Measurements from ENCODE around the gene RBPMS2.

Gene RBPMS2

GRCh38 chr15:64781299-64781698 lies 5.9 kb upstream of the RBPMS2 start:
- no peak for DNase-seq

- DNase-seq, result no peak
Measured at GRCh38 chr15:64780600-64781156, 5.3 kb upstream of the RBPMS2 start.

GRCh38 chr15:64779630-64780029 lies 4.2 kb upstream of the RBPMS2 start:
- DNase-seq, result no peak

- DNase-seq, result no peak
Measured at GRCh38 chr15:64779024-64779423, 3.6 kb upstream of the RBPMS2 start.

GRCh38 chr15:64776402-64776786 lies 1.0 kb upstream of the RBPMS2 start:
- no peak for DNase-seq

GRCh38 chr15:64774629-64775493 lies 528 bp downstream of the RBPMS2 start:
- no peak for DNase-seq

- DNase-seq, result no peak
Measured at GRCh38 chr15:64774037-64774628, 1.3 kb downstream of the RBPMS2 start.

- no peak for DNase-seq
Measured at GRCh38 chr15:64773606-64774005, 1.8 kb downstream of the RBPMS2 start.

GRCh38 chr15:64772964-64773363 lies 2.4 kb downstream of the RBPMS2 start:
- no peak for DNase-seq

GRCh38 chr15:64772488-64772887 lies 2.9 kb downstream of the RBPMS2 start:
- DNase-seq, result no peak

- no peak for DNase-seq
Measured at GRCh38 chr15:64770626-64771025, 4.8 kb downstream of the RBPMS2 start.

GRCh38 chr15:64767203-64767602 lies 8.2 kb downstream of the RBPMS2 start:
- no peak for DNase-seq

- no peak for DNase-seq
Measured at GRCh38 chr15:64766058-64766457, 9.3 kb downstream of the RBPMS2 start.

GRCh38 chr15:64763874-64764273 lies 11.5 kb downstream of the RBPMS2 start:
- no peak for DNase-seq

GRCh38 chr15:64763462-64763861 lies 11.9 kb downstream of the RBPMS2 start:
- DNase-seq, result no peak

GRCh38 chr15:64763021-64763420 lies 12.4 kb downstream of the RBPMS2 start:
- no peak for DNase-seq

GRCh38 chr15:64762546-64762945 lies 12.8 kb downstream of the RBPMS2 start:
- no peak for DNase-seq

- DNase-seq, result no peak
Measured at GRCh38 chr15:64761156-64761555, 14.2 kb downstream of the RBPMS2 start.

- DNase-seq, result no peak
Measured at GRCh38 chr15:64760056-64760455, 15.3 kb downstream of the RBPMS2 start.

- DNase-seq, result no peak
Measured at GRCh38 chr15:64755427-64755940, 19.9 kb downstream of the RBPMS2 start.

- no peak for DNase-seq
Measured at GRCh38 chr15:64754663-64755426, 20.5 kb downstream of the RBPMS2 start.

GRCh38 chr15:64753480-64754185 lies 21.8 kb downstream of the RBPMS2 start:
- no peak for DNase-seq

GRCh38 chr15:64751464-64751863 lies 23.9 kb downstream of the RBPMS2 start:
- DNase-seq, result no peak

Measured in amniotic stem cell (primary cell).